KOPT-K1 (cell line): ENCODE measurements around the gene ACOT4.
"Not testable (repeated sequence)": the region's sequence is repeated elsewhere in the genome, so short reads cannot be mapped to it uniquely, and the experiment has no call there.

ENCODE experiments used
- H3K27ac ChIP-seq: fragments of 200-600 bp; sonication (generic); 2 replicates; pipeline ENCODE4 v1.5.1; 2016; ENCODE audit warnings: antibody characterized with exemption, mild to moderate bottlenecking, low read depth, low read length; ENCODE audit not compliant: poor library complexity, severe bottlenecking
- H3K36me3 ChIP-seq: fragments of 200-600 bp; sonication (generic); 2 replicates; pipeline ENCODE4 v1.5.1; 2017; ENCODE audit warnings: antibody characterized with exemption, mild to moderate bottlenecking, low read length, moderate library complexity; ENCODE audit not compliant: insufficient read depth
- H3K9me3 ChIP-seq: fragments of 200-600 bp; sonication (generic); 2 replicates; pipeline ENCODE4 v1.5.1; 2017; ENCODE audit warnings: antibody characterized with exemption, low read length, mild to moderate bottlenecking; ENCODE audit not compliant: insufficient read depth, poor library complexity, severe bottlenecking

Gene ACOT4

DNA sequence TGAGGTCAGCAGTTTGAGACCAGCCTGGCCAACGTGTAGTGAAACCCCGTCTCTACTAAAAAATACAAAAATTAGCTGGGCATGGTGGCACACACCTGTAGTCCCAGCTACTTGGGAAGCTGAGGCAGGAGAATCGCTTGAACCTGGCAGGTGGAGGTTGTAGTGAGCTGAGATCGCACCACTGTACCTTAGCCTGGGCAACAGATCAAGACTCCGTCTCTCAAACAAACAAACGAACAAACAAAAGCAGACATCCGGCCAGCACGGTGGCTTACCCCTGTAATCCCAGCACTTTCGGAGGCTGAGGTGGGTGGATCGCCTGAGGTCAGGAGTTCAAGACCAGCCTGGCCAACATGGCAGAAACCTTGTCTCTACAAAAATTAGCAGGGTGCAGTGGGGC, 44.7 kb downstream of the ACOT4 start:
- H3K9me3 ChIP-seq, H3K27ac ChIP-seq, H3K36me3 ChIP-seq: not testable (repeated sequence)

DNA sequence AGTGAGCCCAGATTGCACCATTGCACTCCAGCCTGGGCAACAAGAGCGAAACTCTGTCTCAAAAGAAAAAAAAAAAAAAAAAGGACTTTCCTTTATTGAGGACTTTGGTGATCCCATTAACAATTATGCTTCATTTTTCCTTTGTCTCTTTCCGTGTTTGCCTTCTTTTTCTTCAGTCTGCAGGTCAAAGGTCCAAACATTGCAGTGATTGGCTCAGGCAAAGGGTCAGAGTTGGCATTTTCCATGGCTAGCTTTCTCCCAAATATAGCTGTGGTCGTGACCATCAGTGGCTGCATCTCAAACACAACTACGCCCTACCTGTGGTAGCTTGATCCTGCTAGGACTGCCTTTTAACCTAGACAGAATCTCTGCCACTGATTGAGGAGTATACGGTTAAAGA, 46.2 kb downstream of the ACOT4 start:
- no peaks in the 10 kb centered on the region for H3K9me3 ChIP-seq
- no peaks in the 10 kb centered on the region for H3K36me3 ChIP-seq
- no peak overlapping the region for H3K27ac ChIP-seq

DNA sequence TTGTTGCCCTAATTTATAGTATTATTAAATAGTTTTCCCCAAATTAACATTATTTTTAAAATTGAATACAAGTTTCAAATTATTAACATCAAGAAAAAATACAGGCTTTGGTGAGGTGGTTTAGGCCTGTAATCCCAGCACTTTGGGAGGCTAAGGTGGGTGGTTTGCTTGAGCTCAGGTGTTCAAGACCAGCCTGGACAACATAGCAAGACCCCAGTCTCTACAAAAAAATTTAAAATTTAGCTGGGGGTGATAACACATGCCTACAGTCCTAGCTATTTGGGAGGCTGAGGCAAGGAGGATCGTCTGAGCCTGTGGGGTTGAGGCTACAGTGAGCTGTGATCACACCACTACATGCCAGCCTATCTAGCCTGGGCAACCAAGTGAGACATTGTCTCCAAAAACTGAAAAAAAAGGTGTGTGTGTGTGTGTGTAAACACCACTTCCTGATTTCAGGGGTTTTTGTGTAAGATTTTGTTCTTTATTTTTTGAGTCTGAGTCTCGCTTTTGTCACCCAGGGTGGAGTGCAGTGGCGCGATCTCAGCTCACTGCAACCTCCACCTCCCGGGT, 49.2 kb downstream of the ACOT4 start:
- Histone ChIP-seq H3K36me3 (no peaks in the 10 kb centered on the region), H3K27ac (no peak overlapping the region), H3K9me3 (no peaks in the 10 kb centered on the region)

DNA sequence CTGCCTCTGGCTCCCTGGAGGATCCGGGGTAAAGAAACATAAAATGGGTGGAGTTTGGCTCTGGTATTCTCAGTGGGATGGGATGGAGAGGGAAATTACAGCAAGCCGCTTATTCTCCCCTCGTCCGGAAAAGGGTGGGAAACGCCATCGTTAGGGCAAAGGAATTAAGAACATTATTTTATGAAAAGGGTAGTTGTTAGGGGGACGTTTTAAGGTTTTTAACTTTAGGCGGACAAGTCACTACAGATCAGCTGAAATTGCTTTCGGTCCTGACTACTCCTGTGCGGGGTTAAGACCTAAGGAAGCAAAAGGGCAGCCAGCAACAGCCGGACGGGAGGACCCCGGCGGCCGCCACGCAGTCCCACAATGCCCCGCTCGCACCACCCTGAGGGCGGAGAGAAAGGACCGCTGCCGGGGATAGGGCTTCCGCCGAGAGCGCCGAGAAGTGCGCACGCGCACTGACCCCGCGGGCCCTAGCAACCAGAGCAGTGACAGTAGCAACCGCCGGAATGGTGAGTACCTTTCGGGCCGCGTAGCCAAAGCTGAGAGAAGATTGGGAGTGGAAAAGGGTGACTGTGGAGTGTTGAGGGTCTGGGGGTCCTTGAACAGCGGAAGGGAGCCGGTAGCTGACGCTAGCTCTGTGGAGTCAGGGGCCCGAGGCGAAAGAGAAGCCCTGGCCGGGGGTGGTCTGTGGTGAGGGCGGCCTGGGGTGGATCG, 53.0 kb downstream of the ACOT4 start, which contains the start of gene DNAL1:
Gene DNAL1 (plus strand): TSS at position 456 of the 717 bp plus-strand sequence. CDS start 54 bp downstream, at position 510.
- H3K36me3 ChIP-seq, result no peaks in the 10 kb centered on the region
- H3K27ac ChIP-seq, result peak within 1 kb of the TSS; percentile 66
- no peaks in the 10 kb centered on the region for H3K9me3 ChIP-seq

DNA sequence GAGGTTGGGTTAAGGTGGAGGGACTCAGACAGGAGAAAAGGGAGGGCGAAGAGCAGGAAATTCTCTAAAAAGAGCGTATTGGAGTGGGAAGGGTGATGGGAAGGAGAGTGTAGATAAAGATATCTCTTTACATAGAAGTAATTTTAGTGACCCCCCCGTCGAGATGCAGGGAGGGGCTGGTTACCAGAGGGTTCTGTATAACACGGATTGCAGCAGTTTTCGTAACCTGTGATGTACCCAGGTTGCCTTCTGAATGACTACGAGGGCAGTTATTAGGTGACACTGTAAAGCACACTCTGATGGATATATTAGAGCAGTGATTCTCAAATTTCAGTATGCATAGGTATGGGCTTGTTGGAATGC, 53.6 kb downstream of the ACOT4 start:
- H3K9me3 ChIP-seq, result no peaks in the 10 kb centered on the region
- peak overlapping the region; percentile 66 for H3K27ac ChIP-seq
- no peaks in the 10 kb centered on the region for H3K36me3 ChIP-seq
